ENCODE results near the gene FAM50B.

GRCh38 chr6:3869284-3869631 is 20.1 kb downstream of the FAM50B start:
- TF ChIP-seq EZH2 (IDR thresholded peaks at IDR 0.05; ENCODE audit: low read depth) (no peak), CTCF (conservative IDR thresholded peaks at IDR 0.05) (no peak)

Data from PC-9 (cell line).